OCI-M2 (cell line): Measurements from ENCODE around the gene JUNB.

Experiments used
- DNase-seq: peaks from one replicate; lab custom pipeline; 2025; ENCODE audit not compliant: unreplicated experiment; lab: John Stamatoyannopoulos, UW

JUNB gene

GRCh38 chr19:12773571-12773970 is 17.7 kb upstream of the JUNB start:
- DNase-seq: no peak

GRCh38 chr19:12774588-12775555 is 16.4 kb upstream of the JUNB start, which contains the start of gene HOOK2:
TSS of gene HOOK2 (minus strand) at chr19:12775552. CDS start at chr19:12775449, 103 bp downstream.
- no peak for DNase-seq

GRCh38 chr19:12777217-12778016 is 13.9 kb upstream of the JUNB start:
- no peak for DNase-seq

GRCh38 chr19:12778017-12778904 is 13.0 kb upstream of the JUNB start:
- DNase-seq: no peak

- no peak for DNase-seq
Measured at GRCh38 chr19:12778905-12779161, 12.5 kb upstream of the JUNB start.

GRCh38 chr19:12779162-12779993 is 11.9 kb upstream of the JUNB start:
- DNase-seq: no peak

GRCh38 chr19:12782174-12782423 is 9.2 kb upstream of the JUNB start:
- DNase-seq: no peak

GRCh38 chr19:12782424-12783290 is 8.6 kb upstream of the JUNB start:
- DNase-seq: no peak

GRCh38 chr19:12783291-12783848 is 7.9 kb upstream of the JUNB start:
- DNase-seq: no peak

- no peak for DNase-seq
Measured at GRCh38 chr19:12783849-12784393, 7.4 kb upstream of the JUNB start.

- no peak for DNase-seq
Measured at GRCh38 chr19:12784394-12784870, 6.9 kb upstream of the JUNB start.

- DNase-seq: no peak
Measured at GRCh38 chr19:12784871-12785430, 6.3 kb upstream of the JUNB start.

GRCh38 chr19:12785431-12786031 is 5.8 kb upstream of the JUNB start:
- DNase-seq: no peak

GRCh38 chr19:12786141-12786870 is 5.0 kb upstream of the JUNB start:
- DNase-seq: no peak

GRCh38 chr19:12786952-12787351 is 4.3 kb upstream of the JUNB start:
- DNase-seq: no peak

- no peak for DNase-seq
Measured at GRCh38 chr19:12787458-12787857, 3.8 kb upstream of the JUNB start.

GRCh38 chr19:12788042-12788681 is 3.1 kb upstream of the JUNB start:
- DNase-seq: no peak
